ENCODE data around the gene CCL8.
A peak's percentile ranks its signal among the peaks of the same experiment; 100 is the strongest.

Gene CCL8

DNA sequence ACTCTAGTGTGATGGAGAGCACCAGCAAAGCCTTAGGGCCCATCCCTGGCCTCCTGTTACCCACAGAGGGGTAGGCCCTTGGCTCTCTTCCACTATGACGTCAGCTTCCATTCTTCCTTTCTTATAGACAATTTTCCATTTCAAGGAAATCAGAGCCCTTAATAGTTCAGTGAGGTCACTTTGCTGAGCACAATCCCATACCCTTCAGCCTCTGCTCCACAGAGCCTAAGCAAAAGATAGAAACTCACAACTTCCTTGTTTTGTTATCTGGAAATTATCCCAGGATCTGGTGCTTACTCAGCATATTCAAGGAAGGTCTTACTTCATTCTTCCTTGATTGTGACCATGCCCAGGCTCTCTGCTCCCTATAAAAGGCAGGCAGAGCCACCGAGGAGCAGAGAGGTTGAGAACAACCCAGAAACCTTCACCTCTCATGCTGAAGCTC, at the start of gene CCL8:
TSS of gene CCL8 (plus strand) at position 397 of the 445 bp plus-strand sequence. CDS start 67 bp downstream, outside the sequence.
- no peak for DNase-seq

DNA sequence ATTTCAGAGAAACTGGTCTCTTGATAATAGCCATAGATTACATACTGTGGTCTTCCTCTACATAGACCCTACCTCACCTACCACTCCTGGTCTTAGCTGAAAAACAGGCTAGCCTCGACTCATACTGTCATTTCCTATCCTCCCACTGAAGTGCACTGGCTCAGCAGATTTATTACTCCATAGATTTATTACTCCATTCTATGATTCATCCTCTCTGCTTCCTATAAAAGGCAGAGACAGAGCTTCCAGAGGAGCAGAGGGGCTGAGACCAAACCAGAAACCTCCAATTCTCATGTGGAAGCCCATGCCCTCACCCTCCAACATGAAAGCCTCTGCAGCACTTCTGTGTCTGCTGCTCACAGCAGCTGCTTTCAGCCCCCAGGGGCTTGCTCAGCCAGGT, 49.3 kb upstream of the CCL8 start, which contains the start of gene CCL7:
TSS of gene CCL7 (plus strand) at position 253 of the 400 bp plus-strand sequence. CDS start at position 323, 70 bp downstream.
- peak; percentile 66 for DNase-seq

DNA sequence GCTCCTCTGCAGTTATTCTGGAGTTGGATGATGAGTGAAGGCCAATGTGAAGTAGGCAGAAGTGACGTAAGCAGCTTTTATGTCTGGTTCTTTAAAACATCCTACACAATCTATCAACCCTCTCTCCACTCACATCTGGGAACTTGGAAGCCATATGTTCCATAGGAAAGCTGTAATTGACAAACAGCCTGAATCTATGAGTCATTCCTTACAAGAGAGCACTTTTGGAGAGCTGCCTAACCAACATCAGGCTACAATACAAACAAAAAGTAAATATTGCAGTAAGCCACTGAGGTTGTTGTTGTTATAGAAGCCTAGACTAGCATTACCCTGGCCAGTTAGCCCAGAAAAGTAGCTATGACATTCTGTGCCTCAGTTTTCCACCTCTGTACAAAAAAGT, 43.4 kb upstream of the CCL8 start:
- peak; percentile 61 for DNase-seq

DNA sequence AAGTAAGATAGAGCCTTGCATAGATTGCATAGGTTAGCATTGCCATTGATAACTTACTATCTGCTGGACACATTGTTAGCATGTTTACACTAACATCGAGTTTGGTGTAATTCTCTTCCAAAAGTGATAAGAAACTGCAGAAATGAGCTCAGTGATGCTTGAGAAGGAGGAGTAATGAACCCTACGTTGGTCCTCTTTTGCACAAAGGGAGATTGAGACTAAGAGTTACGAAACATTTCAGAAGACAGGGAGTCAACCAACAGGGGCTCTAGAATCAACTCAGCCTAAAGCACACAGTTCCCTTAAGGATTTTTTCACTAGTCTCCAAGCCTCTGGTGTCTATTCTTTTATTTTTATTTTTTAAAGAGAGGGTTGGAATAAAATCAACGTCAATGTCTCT, 42.4 kb upstream of the CCL8 start:
- no peak for DNase-seq

DNA sequence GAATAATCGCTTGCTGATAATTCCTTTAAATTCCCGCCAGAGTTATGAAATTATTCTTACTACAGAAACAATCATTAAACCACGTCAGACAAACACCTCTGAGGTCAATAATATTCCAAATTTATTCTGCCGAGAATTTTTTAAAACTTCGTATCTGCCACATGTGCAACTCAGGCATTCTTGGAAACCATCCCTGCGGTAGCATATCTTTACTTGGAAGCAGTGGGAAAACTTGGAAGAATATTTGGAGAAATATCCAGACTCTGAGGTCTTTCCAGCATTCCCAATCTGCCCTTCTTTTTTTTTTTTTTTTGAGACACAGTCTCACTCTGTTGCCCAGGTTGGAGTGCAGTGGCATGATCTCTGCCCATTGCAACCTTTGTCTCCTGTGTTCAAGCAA, 35.7 kb upstream of the CCL8 start:
- no peak for DNase-seq

DNA sequence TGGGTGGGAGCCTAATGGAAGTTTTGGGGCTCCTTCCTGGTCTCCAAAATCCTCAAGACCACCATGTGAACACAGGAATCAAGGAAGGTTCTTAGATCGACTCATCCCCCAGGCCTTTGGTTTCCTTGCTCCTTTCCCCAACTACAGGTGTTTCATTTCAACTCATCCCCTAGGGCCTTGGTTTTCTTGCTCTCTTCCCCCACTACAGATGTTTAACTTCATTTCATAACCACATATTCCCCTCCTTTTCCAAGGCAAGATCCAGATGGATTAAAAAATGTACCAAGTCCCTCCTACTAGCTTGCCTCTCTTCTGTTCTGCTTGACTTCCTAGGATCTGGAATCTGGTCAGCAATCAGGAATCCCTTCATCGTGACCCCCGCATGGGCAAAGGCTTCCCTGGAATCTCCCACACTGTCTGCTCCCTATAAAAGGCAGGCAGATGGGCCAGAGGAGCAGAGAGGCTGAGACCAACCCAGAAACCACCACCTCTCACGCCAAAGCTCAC, 33.9 kb upstream of the CCL8 start, which contains the start of gene CCL11:
TSS of gene CCL11 (plus strand) at position 457 of the 507 bp plus-strand sequence. CDS start 67 bp downstream, outside the sequence.
- DNase-seq: no peak

DNA sequence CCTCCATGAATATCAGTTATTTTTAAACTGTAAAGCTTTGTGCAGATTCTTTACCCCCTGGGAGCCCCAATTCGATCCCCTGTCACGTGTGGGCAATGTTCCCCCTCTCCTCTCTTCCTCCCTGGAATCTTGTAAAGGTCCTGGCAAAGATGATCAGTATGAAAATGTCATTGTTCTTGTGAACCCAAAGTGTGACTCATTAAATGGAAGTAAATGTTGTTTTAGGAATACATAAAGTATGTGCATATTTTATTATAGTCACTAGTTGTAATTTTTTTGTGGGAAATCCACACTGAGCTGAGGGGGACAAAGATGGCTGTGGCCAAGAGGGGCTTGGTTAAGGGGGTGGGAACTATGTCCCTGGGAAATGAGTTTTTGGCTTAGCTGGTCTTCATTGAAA, 31.4 kb upstream of the CCL8 start:
- no peak for DNase-seq

DNA sequence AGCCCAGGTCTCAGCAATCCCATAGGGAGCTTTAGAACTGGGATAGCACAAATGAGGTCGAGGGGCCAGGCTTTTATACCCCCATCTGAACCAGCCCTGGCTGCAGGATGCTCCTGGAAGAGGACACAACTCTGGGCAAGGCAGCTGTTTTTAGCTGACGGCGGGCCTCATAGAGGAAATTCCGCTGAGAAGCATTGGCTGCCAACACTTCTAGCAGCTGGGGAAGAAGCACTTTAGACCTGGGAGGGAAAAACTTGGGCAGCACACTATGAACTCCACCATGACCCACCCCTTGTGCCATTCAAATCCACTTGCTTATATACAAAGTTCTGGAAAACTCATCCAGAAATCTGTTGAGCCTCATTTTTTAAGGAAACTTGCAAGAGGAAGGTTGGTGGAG, 28.6 kb upstream of the CCL8 start:
- no peak for DNase-seq

DNA sequence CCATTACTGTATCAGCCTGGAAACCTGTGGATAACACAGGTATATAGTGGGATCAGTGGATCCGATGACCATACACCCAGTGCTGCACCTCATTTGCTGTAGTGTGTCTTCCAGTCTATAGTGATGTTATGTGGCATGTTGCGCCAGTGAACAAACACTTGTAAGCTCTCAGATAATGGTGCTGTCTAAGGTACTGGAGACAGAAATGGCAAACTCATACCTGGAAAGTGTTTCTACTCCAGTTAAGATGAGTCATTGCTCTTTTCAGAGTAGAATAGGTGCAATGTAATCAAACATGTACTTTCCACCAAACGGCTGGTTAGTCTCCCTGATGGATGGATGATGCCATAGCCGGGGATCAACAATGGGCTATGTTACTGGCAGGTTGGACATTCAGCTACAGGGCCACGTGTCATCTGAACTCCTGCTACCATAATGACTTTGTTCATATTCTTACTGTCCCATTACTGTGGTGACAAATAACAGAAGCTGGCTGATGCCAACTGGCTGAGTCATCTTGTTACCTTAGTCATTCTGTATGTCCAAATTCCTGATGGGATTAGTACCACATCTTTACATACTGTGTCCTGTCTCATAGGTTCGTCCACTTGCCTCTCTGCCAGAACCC, 27.4 kb upstream of the CCL8 start:
- peak; percentile 12 for DNase-seq

DNA sequence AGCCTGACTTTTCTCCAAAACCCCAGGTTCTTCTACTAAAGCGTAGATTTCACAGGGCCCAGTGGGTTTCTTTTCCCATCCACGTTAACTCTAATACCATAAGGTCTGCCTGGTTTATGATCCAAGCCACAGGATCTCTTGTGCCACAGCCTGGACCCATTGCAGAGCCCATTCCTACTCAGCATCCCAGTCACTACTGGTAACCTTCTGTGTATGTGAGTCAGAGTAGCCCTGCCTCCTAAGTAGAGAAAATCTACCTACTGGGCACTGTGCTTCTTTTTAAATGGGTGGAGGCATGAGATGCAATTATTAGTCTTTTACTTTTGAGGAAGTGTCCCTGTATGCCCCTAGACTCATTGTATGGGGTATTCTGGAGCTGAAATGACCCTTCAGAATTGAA, 20.2 kb upstream of the CCL8 start:
- no peak for DNase-seq

DNA sequence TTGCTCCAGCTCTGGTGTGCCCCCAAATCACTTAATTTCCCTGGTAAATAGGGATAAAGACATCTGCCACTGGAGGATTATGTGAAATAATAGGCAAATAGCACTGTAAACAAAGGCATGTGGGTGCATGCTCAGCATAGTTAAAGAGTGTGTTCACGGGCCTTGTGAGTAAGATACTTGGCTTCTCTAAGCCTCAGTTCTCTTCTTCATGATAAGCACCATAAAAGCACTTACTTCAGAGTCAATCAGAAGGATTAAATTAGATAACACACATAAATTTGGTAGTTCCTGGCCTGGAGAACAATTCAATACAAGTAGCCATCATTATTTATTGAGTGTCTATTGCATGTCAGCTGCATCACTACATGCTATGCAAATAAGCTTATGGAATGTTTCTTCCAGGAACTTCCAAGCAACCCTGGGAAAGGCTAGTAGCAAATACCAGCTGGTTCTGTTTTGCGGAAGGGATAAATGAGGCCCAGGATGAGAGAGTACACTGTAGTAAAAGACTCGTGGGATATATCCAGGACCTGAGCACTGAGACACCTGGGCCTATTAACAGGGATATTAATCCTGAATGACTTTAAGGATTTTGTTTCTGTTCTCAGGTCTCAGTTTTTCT, 19.2 kb upstream of the CCL8 start:
- DNase-seq: peak; percentile 33

DNA sequence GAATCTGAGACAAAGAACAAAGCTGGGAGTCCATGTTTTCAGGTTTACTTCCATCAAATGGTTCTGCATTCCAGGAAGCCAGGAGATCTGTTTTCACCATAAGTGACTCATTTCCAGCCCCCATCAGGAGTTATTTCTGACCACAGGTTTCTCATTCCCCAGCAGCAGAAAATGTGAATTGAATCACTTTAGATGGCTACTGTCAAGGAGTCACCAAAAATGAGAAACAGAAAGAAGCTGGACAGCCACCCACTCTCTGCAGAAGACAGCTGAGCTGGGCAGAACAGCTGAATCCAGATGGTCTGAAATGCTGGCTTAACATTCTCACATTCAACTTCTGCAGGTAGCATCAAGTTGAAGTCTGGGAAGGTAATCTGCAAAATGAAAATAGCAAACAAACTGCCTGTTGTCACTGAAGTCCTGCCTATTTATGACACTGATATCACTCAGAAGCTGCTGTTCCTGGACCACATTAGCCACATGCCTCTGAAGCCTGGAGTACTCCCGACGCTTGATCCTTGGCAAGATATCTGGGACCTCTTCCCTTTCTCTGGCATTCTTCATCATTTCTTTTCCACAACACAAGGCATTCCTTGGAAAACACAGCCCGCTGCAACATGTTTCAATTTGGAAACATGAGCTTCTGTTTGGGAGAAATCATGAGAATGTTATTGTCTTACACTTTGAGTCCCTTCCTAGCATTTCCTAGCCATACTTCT, 18.4 kb upstream of the CCL8 start:
- DNase-seq: peak; percentile 59

DNA sequence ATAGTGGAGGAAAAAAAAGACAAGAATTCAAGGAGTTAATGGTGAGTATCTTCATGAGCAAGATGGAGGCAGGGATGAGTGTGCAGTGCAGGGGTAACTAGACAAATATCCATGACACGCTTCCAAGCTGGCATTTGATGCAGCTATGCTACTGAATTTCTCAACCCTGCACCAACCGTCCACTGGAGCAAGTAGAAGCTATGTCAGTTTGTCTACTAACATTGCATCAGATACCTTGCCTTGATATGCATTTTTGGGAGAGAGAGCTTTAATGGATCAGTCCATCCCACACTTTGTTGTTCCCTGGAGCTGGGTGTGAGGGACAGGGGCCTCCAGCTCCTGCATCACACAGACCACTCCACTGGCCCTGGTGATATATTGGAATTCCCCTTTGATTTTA, 17.2 kb upstream of the CCL8 start:
- no peak for DNase-seq

DNA sequence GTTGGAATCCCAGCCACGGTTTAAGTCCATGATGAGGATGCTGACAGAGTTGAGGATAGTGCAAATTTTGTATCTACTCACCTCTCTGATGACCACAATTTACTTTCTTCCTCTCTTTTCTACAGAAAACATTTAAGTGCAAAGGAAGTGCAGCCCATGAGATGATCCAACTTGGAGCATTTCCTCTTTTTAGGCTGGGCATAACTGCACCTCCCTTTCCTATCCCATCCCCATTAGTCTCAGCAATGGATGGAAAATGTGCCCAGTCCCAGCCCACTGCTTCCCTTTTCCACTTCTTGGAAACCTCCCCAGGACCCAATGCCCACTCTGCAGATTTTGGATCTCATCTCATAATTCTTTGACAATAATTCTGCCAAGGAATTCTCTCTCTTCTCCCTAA, 16.6 kb upstream of the CCL8 start:
- no peak for DNase-seq

DNA sequence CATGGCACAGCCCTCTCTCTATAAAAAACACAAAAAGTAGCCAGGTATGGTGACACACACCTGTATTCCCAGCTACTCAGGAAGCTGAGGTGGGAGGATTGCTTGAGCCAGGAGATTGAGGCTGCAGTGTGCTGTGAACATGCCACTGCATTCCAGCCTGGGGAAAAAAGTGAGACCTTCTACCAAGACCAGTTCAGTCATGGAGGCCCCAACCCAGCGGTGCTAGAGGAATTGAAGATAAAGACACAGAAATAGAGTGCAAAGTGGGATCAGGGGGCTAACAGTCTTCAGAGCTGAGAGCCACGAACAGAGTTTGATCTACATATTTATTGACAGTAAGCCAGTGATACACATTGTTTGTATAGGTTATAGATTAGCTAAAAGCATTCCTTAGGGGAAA, 15.6 kb upstream of the CCL8 start:
- DNase-seq: no peak

DNA sequence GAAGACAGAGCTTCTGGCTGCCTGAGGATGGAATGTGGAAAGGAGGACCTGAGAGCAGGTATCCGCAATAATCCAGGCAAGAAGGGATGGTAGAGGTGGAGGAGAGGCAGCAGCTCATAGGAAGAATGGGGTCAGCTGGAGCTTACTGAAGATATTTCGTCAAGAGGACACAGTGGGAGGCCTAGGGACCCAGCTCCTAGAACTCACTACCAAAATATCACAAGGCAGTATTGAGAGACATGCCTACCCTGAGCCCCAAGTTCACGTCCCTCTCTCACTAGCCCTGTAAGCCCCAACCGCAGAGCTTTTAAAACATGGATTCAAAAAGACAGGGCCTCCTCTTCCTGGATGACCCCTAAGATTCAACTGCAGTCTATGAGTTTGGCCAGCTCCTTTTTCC, 14.2 kb upstream of the CCL8 start:
- no peak for DNase-seq

DNA sequence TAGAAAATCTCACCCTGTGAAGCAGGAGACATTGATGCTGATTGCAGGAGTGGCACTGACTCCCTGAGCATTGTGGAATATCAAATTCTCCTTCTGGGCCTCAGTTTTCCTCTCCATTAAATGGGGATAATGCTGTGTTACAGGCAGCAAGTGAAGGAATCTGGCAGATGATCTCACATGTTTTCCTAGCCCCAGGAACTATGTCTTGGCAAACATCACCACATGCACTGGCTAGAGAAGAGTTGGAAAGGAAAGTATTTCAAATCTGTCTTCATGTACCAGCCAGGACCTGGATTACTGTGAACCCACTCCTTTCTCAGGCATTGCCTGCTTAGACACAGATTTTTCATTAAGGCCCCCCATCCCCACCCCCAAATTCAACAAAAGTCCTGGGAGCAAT, 13.6 kb upstream of the CCL8 start:
- DNase-seq: peak; percentile 6

DNA sequence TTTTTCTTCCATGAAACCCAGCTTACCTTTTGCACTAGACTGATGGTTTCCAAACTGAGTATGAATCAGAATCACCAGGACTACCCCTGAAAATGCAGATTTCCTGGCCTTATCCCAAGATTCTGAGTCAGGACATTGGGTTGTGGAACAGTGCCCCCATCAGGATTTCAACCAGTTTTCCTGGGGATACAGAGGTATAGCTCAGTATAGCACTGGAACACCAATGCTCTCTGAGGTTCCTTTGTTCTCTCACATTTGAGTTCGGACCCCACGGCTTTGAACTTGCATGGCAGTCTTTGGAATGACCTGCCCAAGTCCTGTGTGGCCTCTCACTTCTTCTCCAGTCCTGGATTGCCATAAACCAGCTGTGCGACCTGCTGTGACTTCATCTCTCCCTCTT, 12.8 kb upstream of the CCL8 start:
- peak; percentile 59 for DNase-seq

DNA sequence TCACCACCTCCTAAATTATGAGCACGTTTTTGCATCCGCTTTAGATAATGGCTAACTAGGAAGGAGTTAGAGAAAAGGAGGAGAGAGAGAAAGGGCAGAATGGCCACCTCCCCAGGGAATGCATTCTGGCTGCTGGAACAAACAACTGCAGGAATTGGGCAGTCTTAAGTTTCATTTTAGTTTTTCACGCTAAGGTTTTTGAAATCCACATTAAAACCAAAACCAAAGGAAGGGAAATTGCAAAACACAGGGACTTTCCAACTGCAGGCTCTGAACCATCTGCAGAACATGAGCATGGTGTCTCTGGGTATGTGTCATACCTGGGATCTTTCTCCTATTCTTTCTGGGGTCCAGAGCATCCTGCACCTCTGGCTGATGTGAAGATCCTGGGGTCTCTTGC, 12.1 kb upstream of the CCL8 start:
- DNase-seq: no peak

DNA sequence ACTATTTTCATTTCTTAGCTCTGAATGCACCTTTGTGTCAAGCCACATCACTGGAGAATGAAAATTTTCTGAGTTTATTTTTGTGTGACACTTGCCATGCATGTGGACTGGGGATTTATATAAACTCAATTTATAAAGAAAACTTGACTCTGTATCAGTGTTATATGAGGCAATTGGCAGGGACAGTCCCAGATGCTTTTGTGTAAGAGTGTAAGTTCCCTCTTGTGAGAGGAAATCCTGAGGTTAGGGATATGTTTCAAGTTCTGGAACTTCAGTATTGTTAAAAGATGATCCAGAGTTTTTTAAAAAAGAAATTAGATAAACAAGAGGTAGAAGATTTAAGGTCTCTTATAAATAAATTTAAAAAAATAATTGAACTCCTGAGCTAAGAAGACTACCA, 10.9 kb upstream of the CCL8 start:
- no peak for DNase-seq

DNA sequence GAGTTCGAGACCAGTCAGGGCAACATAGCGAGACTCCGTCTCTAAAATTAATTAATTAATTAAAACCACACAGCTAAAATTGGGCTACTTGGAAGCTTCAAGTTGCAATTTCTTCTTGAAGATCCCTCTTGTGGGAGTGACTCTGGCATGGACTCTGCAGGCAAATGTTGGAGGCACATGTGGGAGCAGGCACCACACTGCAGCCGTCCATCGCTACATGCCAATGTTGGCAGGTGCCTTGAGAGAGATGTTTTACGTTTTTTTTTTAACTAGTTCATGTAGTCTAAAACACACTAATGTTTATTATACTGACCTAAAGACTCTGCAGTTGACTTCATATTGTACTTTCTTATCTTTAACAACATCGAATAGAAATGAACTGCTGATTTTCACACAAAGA, 7.9 kb upstream of the CCL8 start:
- no peak for DNase-seq

DNA sequence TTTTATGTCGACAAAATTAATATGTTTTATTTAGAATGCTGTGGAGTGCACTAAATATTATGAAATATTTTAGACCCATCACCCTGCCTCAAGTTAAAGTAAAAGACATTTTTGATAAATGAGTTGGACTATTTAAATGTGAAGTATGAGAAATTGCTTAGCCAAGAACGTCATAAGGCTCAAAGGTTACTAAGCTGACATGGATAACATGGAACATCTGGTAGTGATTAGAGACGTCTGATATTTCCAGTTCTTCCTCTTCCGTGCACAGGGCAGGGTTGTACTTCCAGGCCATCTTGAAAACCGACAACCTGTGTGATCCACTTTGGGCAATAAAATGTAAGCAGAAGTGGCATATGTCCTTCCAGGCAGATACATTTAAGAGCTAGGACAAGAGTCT, 7.2 kb upstream of the CCL8 start:
- no peak for DNase-seq

DNA sequence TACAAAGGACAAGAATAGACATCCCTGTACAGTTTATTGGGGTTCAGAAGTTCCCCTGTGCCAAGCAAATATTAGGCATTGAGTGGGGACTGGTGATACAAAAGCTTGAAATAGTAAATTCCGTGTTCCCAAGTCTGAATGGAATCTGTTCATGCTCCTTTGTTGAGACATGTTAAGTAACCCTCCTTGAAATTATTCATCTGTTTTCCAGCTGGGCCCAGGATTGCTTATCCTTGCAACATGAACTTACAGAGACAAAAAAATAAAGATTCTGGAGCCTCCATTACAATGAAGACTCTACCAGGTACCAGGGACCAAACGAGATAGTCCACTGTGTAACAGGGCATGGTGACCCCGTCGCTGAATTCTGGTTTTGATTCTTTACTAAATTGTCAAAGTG, 6.1 kb upstream of the CCL8 start:
- no peak for DNase-seq

DNA sequence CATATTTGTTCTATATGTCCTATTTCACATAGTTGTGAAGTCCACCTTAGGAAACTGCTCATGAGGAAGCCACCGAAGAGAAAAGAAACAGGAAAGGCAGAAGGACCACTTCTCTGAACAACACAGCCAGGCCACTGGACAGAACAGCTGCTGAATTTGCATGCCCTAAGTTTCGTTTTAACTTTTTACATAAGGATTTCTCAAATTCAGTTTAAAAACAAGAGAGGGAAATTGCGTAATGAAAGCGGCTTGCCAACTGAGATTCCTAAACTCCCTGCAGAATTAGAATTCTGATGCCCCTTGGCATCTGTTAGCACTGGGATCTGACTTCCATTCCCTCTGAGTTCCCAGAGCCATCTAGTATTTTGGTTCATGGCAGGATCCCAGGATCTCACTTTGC, 5.0 kb upstream of the CCL8 start:
- DNase-seq: no peak
